Measurements from ENCODE around the gene LELP1. TPM values are rescaled to one million over a fixed set of nuclear protein-coding genes. Genes with fewer than 3 reads are reported as not detected.

The LELP1 gene
- total RNA-seq, 5 donors from 2014 or later (not counting 1 experiment from before 2014, with no cell fraction given) = not detected

- H3K27me3 Mint-ChIP-seq = peaks cover 67 to 77% of the 10 kb centered on the region in 2 donors
- DNase-seq = no peak
- ChIA-PET CTCF (no interaction called here), POLR2A (no interaction called here)
- Histone ChIP-seq H3K9me3 (no peaks in the 10 kb centered on the region), H3K4me3 (ENCODE audit: control insufficient read depth in 1 of 2, extremely low read depth in 1 of 2, low read length in 1 of 2) (no peak overlapping the region), H3K4me1 (ENCODE audit: control insufficient read depth in 1 of 2, extremely low read depth in 1 of 2, insufficient read depth in 2 of 2, low read length in 2 of 2) (no peaks in the 10 kb centered on the region), H3K27me3 (replicated peaks in 1 of 2; ENCODE audit: control insufficient read depth in 2 of 2, extremely low read depth in 1 of 2, insufficient read depth in 2 of 2, low read length in 1 of 2) (peaks cover 2 to 30% of the 10 kb centered on the region in 2 experiments), H3K27ac (ENCODE audit: low read length) (no peak overlapping the region), H3K36me3 (ENCODE audit: control insufficient read depth in 2 of 2, extremely low read depth in 1 of 2, insufficient read depth in 1 of 2, low read length in 1 of 2) (no peaks in the 10 kb centered on the region)
- H3K36me3 Mint-ChIP-seq = no peaks in the 10 kb centered on the region
- no peak overlapping the region for H3K27ac Mint-ChIP-seq
- H3K9me3 Mint-ChIP-seq = peaks cover 6 to 12% (median 8%) of the 10 kb centered on the region in 3 donors
- WGBS (ENCODE audit: insufficient coverage) = 24% methylated on average over 3 of the region's 3 CpGs
- ATAC-seq (replicated peaks in 1 of 4) = no peak
- no peaks in the 10 kb centered on the region for H3K4me1 Mint-ChIP-seq
- H3K4me3 Mint-ChIP-seq = no peak overlapping the region
Measured at GRCh38 chr1:153190373-153190772, 12.9 kb upstream of the LELP1 start.

DNA sequence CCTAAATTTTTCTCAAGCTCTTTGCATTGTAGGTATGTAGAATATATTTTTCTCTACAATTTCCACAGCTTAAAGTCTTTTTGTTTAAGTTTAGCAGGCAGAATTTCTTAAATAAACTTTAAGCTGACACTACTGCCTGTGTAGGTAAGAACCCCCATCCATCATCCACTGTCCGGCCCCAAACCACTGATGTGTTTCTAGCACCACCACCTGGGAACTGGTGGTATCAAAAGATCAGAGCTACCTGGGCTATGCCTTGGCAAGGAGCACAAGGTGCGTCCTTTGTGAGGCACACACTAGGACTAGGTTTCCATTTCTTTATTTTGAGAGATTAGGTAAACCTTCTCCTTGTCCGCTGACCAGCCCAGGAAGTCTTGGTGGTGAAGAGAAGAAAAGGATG, 10.5 kb upstream of the LELP1 start:
- Mint-ChIP-seq H3K36me3 (no peaks in the 10 kb centered on the region), H3K4me3 (no peak overlapping the region), H3K9me3 (no peaks in the 10 kb centered on the region), H3K4me1 (no peaks in the 10 kb centered on the region), H3K27me3 (peaks cover 58 to 69% of the 10 kb centered on the region in 2 donors), H3K27ac (no peak overlapping the region)
- H3K27me3 ChIP-seq (replicated peaks in 1 of 2; ENCODE audit: control insufficient read depth in 2 of 2, extremely low read depth in 1 of 2, insufficient read depth in 2 of 2, low read length in 1 of 2) = peaks cover 2 to 36% of the 10 kb centered on the region in 2 experiments
- no peaks in the 10 kb centered on the region for H3K36me3 ChIP-seq (ENCODE audit: control insufficient read depth in 2 of 2, extremely low read depth in 1 of 2, insufficient read depth in 1 of 2, low read length in 1 of 2)
- H3K9me3 ChIP-seq = no peaks in the 10 kb centered on the region
- no peak overlapping the region for H3K4me3 ChIP-seq (ENCODE audit: control insufficient read depth in 1 of 2, extremely low read depth in 1 of 2, low read length in 1 of 2)
- DNase-seq (no peak), ATAC-seq (replicated peaks in 1 of 4) (no peak)
- CTCF ChIA-PET = no interaction called here
- H3K27ac ChIP-seq (ENCODE audit: low read length) = no peak overlapping the region
- POLR2A ChIA-PET = no interaction called here
- WGBS (ENCODE audit: insufficient coverage) = no CpG with 5 or more reads among the region's 3 CpGs
- H3K4me1 ChIP-seq (ENCODE audit: control insufficient read depth in 1 of 2, extremely low read depth in 1 of 2, insufficient read depth in 2 of 2, low read length in 2 of 2) = no peaks in the 10 kb centered on the region

DNA sequence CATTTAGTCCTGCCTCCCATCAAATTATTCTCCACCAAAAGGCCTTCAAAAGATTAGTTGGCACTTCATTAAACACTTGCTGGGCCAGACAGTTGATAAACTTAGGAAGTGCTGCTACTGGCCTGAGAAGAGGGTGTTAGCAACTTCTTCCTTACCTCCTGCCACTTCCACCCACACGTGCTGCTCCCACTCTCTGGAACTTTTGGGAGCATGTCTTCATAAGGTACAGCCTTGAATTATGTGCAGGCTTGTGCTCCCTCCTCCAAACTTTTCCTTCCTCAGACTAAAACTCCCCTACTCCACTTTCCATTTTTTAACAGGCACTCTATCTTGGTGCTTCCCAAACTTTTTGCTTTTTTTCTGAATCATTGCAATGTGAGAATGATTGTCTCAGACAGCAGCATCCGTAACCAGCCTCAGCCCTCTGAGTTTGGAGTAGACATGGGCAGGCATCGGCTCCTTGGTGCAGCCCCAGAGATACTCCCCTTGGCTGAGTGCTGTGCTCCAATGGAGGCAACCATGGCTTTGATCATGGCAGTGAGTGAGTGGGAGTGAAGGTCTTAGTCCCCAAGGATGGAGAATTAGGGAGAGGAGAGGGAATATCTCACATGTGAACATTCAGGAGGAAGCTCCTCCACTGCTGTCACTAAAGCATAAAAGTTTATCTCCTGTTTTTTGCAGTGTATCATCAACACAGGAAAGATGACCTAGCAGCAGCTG, 8.7 kb upstream of the LELP1 start:
- no peak overlapping the region for H3K4me3 Mint-ChIP-seq
- no peak overlapping the region for H3K27ac Mint-ChIP-seq
- no peaks in the 10 kb centered on the region for H3K36me3 ChIP-seq (ENCODE audit: control insufficient read depth in 2 of 2, extremely low read depth in 1 of 2, insufficient read depth in 1 of 2, low read length in 1 of 2)
- 100% methylated on average over 1 of the region's 3 CpGs for WGBS (ENCODE audit: insufficient coverage)
- no peak overlapping the region for H3K27ac ChIP-seq (ENCODE audit: low read length)
- no peaks in the 10 kb centered on the region for H3K4me1 ChIP-seq (ENCODE audit: control insufficient read depth in 1 of 2, extremely low read depth in 1 of 2, insufficient read depth in 2 of 2, low read length in 2 of 2)
- DNase-seq = no peak
- peaks cover 6 to 27% of the 10 kb centered on the region in 2 experiments for H3K27me3 ChIP-seq (replicated peaks in 1 of 2; ENCODE audit: control insufficient read depth in 2 of 2, extremely low read depth in 1 of 2, insufficient read depth in 2 of 2, low read length in 1 of 2)
- no peaks in the 10 kb centered on the region for H3K9me3 ChIP-seq
- H3K27me3 Mint-ChIP-seq = peaks cover 65 to 67% of the 10 kb centered on the region in 2 donors
- no peak for ATAC-seq (replicated peaks in 1 of 4)
- no peaks in the 10 kb centered on the region for H3K4me1 Mint-ChIP-seq
- CTCF ChIA-PET = interaction anchor here in 1 of 2 donors (0.6 kb wide), 1 partner anchor 11 kb away, joined by 6 read pairs; no protein-coding TSS in a partner anchor
- POLR2A ChIA-PET = no interaction called here
- no peaks in the 10 kb centered on the region for H3K36me3 Mint-ChIP-seq
- no peak overlapping the region for H3K4me3 ChIP-seq (ENCODE audit: control insufficient read depth in 1 of 2, extremely low read depth in 1 of 2, low read length in 1 of 2)
- no peaks in the 10 kb centered on the region for H3K9me3 Mint-ChIP-seq

- 84% methylated on average over 3 of the region's 4 CpGs for WGBS (ENCODE audit: insufficient coverage)
- Mint-ChIP-seq H3K27me3 (peaks cover 60 to 63% of the 10 kb centered on the region in 2 donors), H3K27ac (no peak overlapping the region), H3K4me3 (no peak overlapping the region), H3K9me3 (no peaks in the 10 kb centered on the region), H3K36me3 (no peaks in the 10 kb centered on the region), H3K4me1 (no peaks in the 10 kb centered on the region)
- H3K27ac ChIP-seq (ENCODE audit: low read length) = no peak overlapping the region
- peaks cover 6 to 21% of the 10 kb centered on the region in 2 experiments for H3K27me3 ChIP-seq (replicated peaks in 1 of 2; ENCODE audit: control insufficient read depth in 2 of 2, extremely low read depth in 1 of 2, insufficient read depth in 2 of 2, low read length in 1 of 2)
- CTCF ChIA-PET = interaction anchor here in 1 of 2 donors (0.6 kb wide), 1 partner anchor 10 kb away, joined by 6 read pairs; no protein-coding TSS in a partner anchor
- H3K4me3 ChIP-seq (ENCODE audit: control insufficient read depth in 1 of 2, extremely low read depth in 1 of 2, low read length in 1 of 2) = no peak overlapping the region
- no peaks in the 10 kb centered on the region for H3K9me3 ChIP-seq
- ATAC-seq (replicated peaks in 1 of 4) (no peak), DNase-seq (no peak)
- no peaks in the 10 kb centered on the region for H3K4me1 ChIP-seq (ENCODE audit: control insufficient read depth in 1 of 2, extremely low read depth in 1 of 2, insufficient read depth in 2 of 2, low read length in 2 of 2)
- no peaks in the 10 kb centered on the region for H3K36me3 ChIP-seq (ENCODE audit: control insufficient read depth in 2 of 2, extremely low read depth in 1 of 2, insufficient read depth in 1 of 2, low read length in 1 of 2)
- POLR2A ChIA-PET = no interaction called here
Measured at GRCh38 chr1:153195216-153195615, 8.0 kb upstream of the LELP1 start.

GRCh38 chr1:153202006-153202405, 1.2 kb upstream of the LELP1 start:
- no peaks in the 10 kb centered on the region for H3K9me3 ChIP-seq
- DNase-seq (no peak), ATAC-seq (replicated peaks in 1 of 4) (no peak)
- no peak overlapping the region for H3K4me3 Mint-ChIP-seq
- no peaks in the 10 kb centered on the region for H3K9me3 Mint-ChIP-seq
- H3K4me3 ChIP-seq (ENCODE audit: control insufficient read depth in 1 of 2, extremely low read depth in 1 of 2, low read length in 1 of 2) = no peak overlapping the region
- H3K27me3 ChIP-seq (replicated peaks in 1 of 2; ENCODE audit: control insufficient read depth in 2 of 2, extremely low read depth in 1 of 2, insufficient read depth in 2 of 2, low read length in 1 of 2) = peaks cover 5 to 17% of the 10 kb centered on the region in 2 experiments
- WGBS (ENCODE audit: insufficient coverage) = 61% methylated on average over 2 of the region's 4 CpGs
- H3K36me3 Mint-ChIP-seq = no peaks in the 10 kb centered on the region
- CTCF ChIA-PET = no interaction called here
- H3K4me1 Mint-ChIP-seq = no peaks in the 10 kb centered on the region
- H3K27me3 Mint-ChIP-seq = peaks cover 40 to 51% of the 10 kb centered on the region in 2 donors
- H3K27ac ChIP-seq (ENCODE audit: low read length) = no peak overlapping the region
- no peaks in the 10 kb centered on the region for H3K36me3 ChIP-seq (ENCODE audit: control insufficient read depth in 2 of 2, extremely low read depth in 1 of 2, insufficient read depth in 1 of 2, low read length in 1 of 2)
- no peak overlapping the region for H3K27ac Mint-ChIP-seq
- POLR2A ChIA-PET = no interaction called here
- no peaks in the 10 kb centered on the region for H3K4me1 ChIP-seq (ENCODE audit: control insufficient read depth in 1 of 2, extremely low read depth in 1 of 2, insufficient read depth in 2 of 2, low read length in 2 of 2)

- CTCF ChIA-PET = interaction anchor here in 1 of 2 donors (0.6 kb wide), 1 partner anchor 33 kb away, joined by 3 read pairs; no protein-coding TSS in a partner anchor
- Mint-ChIP-seq H3K27ac (no peak overlapping the region), H3K9me3 (no peaks in the 10 kb centered on the region), H3K4me1 (no peaks in the 10 kb centered on the region), H3K27me3 (peaks cover 36 to 50% of the 10 kb centered on the region in 2 donors), H3K4me3 (no peak overlapping the region), H3K36me3 (no peaks in the 10 kb centered on the region)
- Histone ChIP-seq H3K36me3 (ENCODE audit: control insufficient read depth in 2 of 2, extremely low read depth in 1 of 2, insufficient read depth in 1 of 2, low read length in 1 of 2) (no peaks in the 10 kb centered on the region), H3K4me3 (ENCODE audit: control insufficient read depth in 1 of 2, extremely low read depth in 1 of 2, low read length in 1 of 2) (no peak overlapping the region), H3K9me3 (no peaks in the 10 kb centered on the region), H3K4me1 (ENCODE audit: control insufficient read depth in 1 of 2, extremely low read depth in 1 of 2, insufficient read depth in 2 of 2, low read length in 2 of 2) (no peaks in the 10 kb centered on the region), H3K27ac (ENCODE audit: low read length) (no peak overlapping the region), H3K27me3 (replicated peaks in 1 of 2; ENCODE audit: control insufficient read depth in 2 of 2, extremely low read depth in 1 of 2, insufficient read depth in 2 of 2, low read length in 1 of 2) (peaks cover 2 to 25% of the 10 kb centered on the region in 2 experiments)
- 86% methylated on average over 9 of the region's 9 CpGs for WGBS (ENCODE audit: insufficient coverage)
- DNase-seq = no peak
- no peak for ATAC-seq (replicated peaks in 1 of 4)
- POLR2A ChIA-PET = no interaction called here
Measured at GRCh38 chr1:153206631-153207030, 3.4 kb downstream of the LELP1 start.
